ENCODE results near the gene ARHGAP11B.
"Not testable (repeated sequence)": the region's sequence is repeated elsewhere in the genome, so short reads cannot be mapped to it uniquely, and the experiment has no call there.

Gene ARHGAP11B

DNA sequence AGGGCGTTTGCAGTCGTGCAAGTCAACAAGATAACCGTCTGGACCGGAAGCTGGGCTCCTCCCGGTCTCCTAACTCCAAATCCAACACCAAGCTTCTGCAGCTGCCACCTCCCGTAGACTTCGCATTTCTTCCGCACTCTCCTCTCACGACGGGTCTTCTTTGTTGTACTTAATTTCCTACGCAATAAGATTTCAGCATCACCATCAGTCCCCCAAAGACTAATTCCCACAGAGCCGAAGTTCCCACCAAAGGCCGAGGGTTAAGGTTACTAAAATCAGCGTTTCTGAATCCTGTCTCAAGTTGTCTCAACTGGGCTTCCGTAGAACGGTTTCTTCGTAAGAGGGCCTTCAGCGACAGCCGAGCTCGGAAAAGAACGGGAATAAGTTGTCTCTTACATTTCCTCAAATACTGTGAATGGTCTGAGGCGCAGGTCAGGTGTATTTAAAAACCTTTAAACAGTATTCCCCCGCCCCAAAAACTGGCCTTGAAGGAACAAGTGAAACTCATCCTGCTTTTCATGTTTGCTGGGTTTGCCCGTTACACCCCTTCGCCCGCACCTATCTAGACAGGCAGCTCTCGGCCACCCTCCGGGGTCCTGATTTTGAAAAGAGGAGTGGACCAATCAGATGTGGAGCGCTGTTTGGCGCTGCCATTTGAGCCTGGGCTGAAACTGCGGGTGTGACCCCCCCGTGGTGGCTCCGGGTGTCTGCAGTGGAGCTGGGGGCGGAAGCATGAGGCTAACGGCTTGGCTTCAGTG lies at the start of gene ARHGAP11B:
TSS of gene ARHGAP11B (plus strand) at position 693 of the 758 bp plus-strand sequence.
- not testable (repeated sequence) for DNase-seq

DNA sequence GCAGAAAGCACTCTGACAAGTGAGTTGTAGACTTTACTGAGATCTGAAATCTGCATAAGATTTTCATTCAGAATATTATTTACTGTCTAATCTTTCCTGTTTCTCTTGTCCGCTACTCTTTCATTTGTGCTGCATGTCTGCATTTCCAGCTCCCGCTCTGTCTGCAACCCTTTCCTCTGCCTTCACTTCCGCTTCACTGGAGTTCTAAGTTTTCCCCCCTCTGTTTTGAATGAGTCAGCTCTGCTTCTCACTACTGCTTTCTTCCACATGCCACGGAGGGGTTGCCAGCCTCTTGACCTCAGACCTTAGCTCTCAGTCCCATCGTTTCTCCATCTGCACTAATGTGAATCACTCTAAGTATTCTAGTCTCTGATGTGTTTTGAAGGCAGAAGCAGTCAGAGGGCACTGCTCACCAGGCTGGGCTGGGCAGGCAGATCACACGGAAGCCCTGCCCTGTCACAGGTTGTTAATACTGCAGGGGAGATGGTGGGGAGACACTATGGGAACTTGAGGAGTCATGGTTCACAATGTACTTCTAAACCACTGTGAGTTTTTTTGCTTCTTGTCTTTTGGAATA lies 46.4 kb upstream of the ARHGAP11B start:
- DNase-seq, result not testable (repeated sequence)

DNA sequence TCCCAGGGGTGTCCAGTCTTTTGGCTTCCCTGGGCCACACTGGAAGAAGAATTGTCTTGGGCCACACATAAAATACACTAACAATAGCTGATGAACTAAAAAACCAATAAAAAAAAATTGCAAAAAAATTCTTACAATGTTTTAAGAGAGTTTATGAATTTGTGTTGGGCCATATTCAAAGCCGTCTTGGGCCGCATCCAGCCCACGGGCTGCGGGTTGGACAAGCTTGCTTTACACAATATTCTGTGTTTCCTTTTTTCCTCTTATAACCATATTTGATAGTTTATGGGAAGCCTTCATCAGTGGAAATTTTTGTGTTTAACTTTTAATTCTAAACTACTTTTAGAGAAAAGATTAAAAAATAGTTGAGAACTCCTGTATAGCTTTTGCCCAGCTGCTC lies 45.2 kb upstream of the ARHGAP11B start:
- DNase-seq, result not testable (repeated sequence)

DNA sequence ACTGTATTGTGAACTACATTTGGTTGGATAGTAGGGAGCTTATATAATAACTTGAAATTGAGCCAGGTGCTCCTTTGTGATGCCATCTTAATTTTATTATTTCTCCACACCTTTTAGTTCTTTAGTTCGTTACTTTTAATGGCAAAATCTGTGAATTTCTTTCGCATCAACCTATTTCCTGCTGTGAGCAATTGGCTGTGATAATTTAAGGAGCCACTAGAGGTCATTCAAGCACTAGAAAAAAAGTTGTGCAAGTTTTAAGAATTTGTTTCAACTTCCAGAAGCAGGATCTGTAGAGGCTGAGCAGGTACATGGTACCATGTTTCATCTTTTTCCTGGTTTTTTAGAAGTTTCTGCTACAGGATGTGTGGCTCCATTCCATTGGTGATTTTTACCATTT lies 27.0 kb upstream of the ARHGAP11B start:
- DNase-seq, result not testable (repeated sequence)

DNA sequence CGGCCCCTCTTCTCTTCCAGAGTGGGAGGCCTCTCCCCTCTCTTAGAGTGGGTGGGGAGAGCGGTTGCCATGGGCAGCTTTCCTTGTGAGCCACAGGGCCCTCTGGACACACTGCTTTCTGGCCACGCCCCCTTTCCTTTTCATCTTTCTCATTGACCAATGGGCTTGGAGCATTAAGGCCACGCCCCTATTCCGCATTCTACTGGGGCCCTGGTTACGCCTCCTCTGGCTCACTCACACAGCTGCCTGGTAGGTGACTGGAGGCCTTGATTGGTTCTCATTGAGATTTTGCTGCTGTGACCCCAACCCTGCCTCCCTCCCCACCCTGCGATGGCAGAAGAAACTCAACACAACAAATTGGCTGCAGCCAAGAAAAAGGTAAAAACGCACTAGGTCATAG lies 22.1 kb upstream of the ARHGAP11B start, which contains the start of gene GOLGA8H:
TSS of gene GOLGA8H (plus strand) at position 233 of the 400 bp plus-strand sequence. CDS start at position 331, 98 bp downstream.
- DNase-seq, result not testable (repeated sequence)

DNA sequence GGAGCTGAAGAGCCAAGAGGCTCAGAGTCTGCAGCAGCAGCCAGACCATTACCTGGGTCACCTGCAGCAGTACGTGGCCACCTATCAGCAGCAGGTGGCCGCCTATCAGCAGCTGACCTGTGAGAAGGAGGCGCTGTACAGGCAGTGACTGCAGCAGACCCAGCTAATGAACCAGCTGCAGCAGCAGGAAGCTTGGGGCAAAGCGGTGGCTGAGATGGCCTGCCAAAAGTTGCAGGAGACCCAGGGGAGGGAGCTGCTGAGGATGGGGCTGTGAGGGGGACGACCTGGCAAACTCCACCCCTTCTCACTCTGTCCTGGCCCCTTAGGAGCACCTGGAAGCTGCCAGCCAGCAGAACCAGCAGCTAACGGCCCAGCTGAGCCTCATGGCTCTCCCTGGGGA lies 13.7 kb upstream of the ARHGAP11B start:
- DNase-seq, result not testable (repeated sequence)

DNA sequence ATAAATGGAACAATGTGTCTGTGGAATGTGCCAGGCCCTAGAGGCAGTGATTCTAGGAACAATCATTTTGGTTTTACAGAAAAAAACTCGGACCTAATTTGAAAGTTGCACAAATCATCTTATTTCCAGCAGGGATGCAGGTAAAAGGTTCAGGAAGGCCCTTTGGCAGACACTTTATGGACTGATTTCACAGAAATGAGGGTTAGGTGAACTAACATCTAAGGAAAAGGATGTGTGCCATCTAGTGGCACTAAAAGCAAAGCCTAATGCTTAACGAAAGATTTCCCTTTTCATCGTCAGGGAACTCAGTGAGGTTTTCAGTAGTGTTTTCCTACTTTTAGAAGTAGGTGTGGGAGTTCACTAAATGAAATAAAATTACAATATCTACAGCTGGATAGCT lies 4.6 kb upstream of the ARHGAP11B start:
- not testable (repeated sequence) for DNase-seq

DNA sequence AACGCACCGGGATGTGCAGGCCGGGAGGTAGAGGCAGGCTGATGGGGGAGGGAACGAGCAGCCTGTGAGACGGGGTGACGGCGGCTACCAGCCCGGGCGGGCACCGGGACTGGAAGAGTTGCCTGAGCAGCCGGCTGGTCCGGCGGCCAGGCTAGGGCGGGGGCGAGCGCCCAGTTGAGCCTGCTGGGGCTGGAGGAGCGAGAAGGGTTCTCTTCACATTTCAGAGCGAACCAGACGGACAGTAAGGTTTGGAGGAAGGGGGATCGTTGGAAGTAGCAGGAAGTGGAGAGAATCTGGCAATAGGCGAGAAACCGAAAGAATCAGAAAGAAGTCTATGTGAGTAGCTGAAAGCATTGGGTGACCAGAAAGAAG lies 252 bp downstream of the ARHGAP11B start:
- not testable (repeated sequence) for DNase-seq

DNA sequence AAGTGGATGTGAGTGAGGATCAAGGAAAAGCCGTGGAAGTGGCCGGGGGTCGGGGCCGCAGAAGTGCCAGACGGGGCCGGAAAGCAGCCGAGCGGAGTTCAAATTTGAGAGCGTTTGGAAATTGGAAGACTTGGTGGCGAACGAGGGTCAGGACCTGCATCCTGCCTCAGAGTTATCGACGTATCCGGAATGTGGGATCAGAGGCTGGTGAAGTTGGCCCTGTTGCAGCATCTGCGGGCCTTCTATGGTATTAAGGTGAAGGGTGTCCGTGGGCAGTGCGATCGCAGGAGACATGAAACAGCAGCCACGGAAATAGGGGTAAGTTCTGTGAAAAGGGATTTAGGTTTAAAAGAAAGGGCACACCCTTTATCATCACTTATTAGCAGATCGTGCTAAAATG lies 704 bp downstream of the ARHGAP11B start:
- DNase-seq, result not testable (repeated sequence)

DNA sequence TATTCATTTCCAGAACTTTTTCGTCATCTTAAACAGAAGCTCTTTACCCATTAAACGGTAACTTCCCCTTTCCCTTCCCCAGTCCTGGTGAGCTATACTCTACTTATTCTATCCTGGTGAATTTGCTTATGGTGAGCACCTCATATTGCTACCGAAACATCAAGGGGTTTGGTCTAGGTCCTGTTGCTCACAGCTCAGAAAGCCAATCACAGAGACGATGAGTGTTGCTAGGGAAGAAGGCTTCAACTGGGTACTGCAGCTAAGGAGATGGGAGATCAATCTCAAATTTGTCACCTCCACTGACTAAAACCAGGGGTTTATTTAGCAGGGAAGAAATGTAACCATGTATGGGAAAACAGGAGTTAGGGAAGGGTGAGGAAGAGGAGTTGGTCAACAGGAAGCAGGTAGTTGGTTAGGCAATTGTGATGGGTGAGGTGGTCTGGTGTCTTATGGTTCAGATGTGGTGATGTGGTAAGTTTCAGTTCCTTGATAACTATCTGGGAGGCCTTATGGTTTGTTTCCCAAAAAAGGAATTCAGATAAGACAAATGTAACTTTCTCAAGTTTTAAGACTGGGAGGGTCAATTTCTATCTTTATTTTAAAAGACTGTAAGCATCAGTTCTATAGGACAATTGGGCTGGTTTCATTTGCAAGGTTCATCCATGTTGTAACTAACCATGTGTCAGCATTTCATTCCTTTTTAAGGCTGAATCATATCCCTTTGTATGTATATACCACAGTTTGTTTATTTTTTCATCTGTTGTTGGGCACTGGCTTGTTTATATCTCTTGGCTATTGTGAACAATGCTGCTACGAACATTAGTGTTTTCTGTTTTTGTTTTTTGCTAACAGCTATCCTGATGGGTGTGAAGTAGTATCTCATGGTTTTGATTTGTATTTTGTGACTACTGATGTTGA lies 24.3 kb downstream of the ARHGAP11B start:
- DNase-seq, result no peak

DNA sequence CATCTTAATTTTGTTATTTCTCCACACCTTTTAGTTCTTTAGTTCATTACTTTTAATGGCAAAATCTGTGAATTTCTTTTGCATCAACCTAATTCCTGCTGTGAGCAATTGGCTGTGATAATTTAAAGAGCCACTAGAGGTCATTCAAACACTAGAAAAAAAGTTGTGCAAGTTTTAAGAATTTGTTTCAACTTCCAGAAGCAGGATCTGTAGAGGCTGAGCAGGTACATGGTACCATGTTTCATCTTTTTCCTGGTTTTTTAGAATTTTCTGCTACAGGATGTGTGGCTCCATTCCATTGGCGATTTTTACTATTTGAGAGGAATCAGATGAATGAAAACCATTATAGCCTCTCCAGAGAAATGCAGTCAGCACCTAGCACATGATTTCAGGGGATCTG lies 35.2 kb downstream of the ARHGAP11B start:
- DNase-seq, result not testable (repeated sequence)

DNA sequence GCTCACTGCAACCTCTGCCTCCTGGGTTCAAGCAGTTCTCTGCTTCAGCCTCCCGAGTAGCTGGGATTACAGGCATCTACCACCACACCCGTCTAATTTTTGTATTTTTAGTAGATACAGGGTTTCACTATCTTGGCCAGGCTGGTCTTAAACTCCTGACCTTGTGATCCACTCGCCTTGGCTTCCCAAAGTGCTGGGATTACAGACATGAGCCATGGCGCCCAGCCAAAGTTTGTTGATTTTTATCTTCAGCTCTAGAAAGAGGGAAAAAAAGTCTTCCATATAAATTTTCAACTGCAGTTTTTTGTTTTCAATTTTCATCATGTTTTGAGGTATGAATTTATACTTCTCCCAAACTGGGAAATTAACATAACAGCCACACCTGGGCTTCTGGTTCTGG lies 43.7 kb downstream of the ARHGAP11B start:
- DNase-seq, result not testable (repeated sequence)

DNA sequence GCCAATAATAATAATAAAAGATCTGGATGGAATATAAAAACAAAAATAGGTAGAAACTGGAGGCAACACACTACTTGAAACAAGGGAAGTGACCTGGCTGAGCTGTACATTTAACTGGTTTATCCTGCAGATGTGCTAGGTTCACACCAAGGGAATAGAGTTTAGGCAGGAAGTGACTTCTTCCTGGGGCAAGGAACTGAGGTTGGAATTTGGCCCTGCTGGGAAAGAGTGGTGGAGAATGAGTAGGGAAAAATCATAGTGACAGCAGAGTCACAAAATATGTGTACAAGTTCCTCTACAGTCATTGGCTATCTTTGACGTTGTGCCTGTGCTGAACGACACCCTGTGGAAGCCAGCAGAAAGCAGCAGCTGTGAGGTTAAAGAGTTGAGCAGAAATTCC lies 44.1 kb downstream of the ARHGAP11B start:
- no peak for DNase-seq

DNA sequence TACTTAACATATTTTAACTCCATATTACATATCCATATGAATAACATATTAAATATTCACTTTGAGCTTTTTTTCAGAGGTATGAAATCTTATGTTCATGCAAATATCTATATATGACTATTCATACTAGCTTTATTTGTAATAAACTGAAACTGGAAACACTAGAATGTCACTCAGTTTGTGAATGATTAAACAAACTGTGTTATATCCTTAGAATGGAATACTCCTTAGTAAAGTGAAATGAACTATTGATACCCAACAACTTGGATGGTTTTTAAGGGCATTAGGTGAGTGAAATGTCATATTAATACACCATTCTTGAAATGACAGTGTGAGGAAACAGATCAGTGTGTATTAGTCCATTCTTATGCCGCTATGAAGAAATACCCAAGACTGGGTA lies 45.4 kb downstream of the ARHGAP11B start:
- DNase-seq, result no peak

DNA sequence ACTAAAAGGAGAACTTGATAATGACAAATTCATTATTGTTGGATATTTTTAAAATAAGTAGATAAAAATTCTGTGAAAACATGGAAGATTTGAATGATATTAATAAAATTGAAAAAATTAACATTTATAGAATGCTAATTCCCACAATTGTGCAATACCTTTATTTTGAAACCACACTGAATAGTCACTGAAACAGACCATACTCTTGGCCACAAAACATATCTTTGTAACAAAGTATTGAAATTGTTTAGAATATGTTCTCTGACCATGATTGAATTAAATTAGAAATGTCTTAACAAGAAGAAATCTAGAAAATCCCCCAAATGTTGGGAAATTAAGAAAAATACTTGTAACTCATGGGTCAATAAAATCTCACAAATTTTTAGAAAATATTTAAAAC lies 49.2 kb downstream of the ARHGAP11B start:
- DNase-seq, result no peak

DNA sequence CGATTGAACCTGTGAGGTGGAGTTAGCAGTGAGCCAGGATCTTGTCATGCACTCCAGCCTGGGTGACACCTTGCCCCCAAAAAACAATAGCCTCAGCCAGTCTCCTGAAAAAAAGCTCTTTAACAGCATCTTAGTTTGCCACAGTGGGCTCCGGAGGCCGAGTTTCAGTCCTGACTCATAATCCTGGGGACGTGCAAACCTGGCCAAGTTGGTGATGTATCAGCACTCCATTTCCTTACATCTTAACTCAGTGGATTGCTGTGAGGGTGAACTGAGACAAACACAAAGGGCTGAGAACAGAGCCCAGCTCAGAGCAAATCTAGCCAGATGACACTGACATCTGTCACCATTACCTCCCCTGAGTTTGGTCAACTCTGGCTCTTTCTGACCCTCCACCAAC lies 50.0 kb downstream of the ARHGAP11B start:
- not testable (repeated sequence) for DNase-seq

DNA sequence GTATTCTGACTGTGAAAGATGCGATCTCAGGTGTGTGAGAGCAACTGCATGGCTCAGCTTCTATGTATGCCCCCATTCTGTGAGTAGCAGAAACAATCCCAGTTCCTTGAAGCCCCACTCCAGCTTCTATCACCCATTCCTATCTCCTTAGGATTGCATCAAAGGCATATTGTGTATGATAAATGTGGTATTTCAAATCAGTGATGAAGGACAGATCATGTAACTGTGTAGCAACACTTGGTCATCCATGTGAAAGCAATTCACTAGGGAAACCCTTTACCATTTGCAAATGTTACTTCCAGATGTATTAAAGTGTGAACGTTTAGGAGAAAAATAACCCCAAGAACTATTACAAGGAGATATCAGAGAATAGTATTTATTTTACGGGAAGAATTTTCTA lies 55.1 kb downstream of the ARHGAP11B start:
- DNase-seq, result not testable (repeated sequence)

DNA sequence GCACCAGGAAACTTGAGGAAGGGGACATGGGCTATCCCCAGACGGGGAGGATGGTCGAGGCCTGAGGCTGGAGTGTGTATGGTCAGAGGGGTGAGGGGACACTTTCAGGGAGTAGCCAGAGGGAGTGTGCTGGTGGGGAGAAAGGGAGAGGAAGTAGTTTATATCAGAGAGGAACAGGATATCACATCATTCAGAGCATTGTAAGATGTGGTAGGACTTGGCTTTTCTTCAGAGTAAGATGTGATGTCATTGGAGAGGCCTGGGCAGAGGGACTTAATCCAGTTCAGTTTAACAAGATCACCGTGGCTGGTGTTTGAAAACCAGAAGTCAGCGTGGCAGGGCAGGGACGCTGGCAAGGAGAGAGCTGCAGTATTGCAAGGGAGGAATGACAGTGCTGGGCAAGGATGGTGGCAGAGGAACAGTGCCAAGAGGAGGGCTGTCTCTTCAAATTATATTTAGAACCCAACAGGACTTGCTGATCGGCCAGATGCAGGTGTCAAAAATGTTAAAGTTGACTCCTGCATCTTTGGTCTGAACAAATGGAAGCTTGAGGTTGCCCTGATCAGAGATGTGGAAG lies 59.9 kb downstream of the ARHGAP11B start:
- DNase-seq, result not testable (repeated sequence)

DNA sequence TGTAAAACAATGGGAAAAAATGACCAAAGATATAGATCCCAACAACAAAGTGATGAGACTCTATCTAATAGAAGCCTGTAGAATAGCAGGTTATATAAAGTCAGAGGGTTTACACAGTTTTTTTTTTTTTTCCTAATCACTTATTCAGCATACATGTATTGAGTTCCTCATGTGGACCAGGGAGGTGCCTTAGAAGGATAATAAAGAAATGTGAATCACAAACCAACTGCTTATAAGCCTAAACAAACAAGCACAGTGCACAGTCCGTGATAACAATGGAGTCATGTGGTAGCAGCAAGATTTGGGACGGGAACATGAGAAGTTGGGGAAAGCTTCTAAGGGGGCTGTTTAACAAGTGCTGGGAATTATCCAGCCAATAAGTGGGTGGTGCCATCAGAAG lies 60.7 kb downstream of the ARHGAP11B start:
- peak; percentile 6 for DNase-seq

Measured in NCI-H345 (cell line).